ENCODE measurements around the gene LRRC34.

The LRRC34 gene

GRCh38 chr3:169774186-169774585, 38.5 kb downstream of the LRRC34 start:
- DNase-seq (ENCODE audit: low spot score) = no peak
- TF ChIP-seq CTCF (IDR thresholded peaks at IDR 0.05; ENCODE audit: extremely low read depth, missing control alignments) = no peak

GRCh38 chr3:169772897-169773816, 39.5 kb downstream of the LRRC34 start, which contains the start of gene MYNN:
MYNN (plus strand) TSS chr3:169773396; CDS start chr3:169774296, 900 bp downstream.
- no peak for TF ChIP-seq CTCF (IDR thresholded peaks at IDR 0.05; ENCODE audit: extremely low read depth, missing control alignments)
- DNase-seq (ENCODE audit: low spot score) = peak; percentile 81

GRCh38 chr3:169772305-169772896, 40.3 kb downstream of the LRRC34 start:
- TF ChIP-seq CTCF (IDR thresholded peaks at IDR 0.05; ENCODE audit: extremely low read depth, missing control alignments) = no peak
- peak; percentile 50 for DNase-seq (ENCODE audit: low spot score)

- no peak for DNase-seq (ENCODE audit: low spot score)
- no peak for TF ChIP-seq CTCF (IDR thresholded peaks at IDR 0.05; ENCODE audit: extremely low read depth, missing control alignments)
Measured at GRCh38 chr3:169771497-169772304, 41.0 kb downstream of the LRRC34 start.

GRCh38 chr3:169769287-169770181, 43.2 kb downstream of the LRRC34 start, which contains the start of gene ACTRT3:
ACTRT3 (minus strand) TSS chr3:169769561; CDS start chr3:169769520, 41 bp downstream.
- DNase-seq (ENCODE audit: low spot score) = peak; percentile 77
- no peak for TF ChIP-seq CTCF (IDR thresholded peaks at IDR 0.05; ENCODE audit: extremely low read depth, missing control alignments)

GRCh38 chr3:169764882-169765612, 47.7 kb downstream of the LRRC34 start, which contains the start of gene TERC:
TERC (minus strand) TSS chr3:169765060.
- TF ChIP-seq CTCF (IDR thresholded peaks at IDR 0.05; ENCODE audit: extremely low read depth, missing control alignments) = no peak
- DNase-seq (ENCODE audit: low spot score) = peak; percentile 89
